ENCODE data around the gene NUDT19. TPM values are rescaled to one million over a fixed set of nuclear protein-coding genes. Genes with fewer than 3 reads are reported as not detected.
A peak's percentile ranks its signal among the peaks of the same experiment; 100 is the strongest.

The NUDT19 gene
- total RNA-seq, 1 experiment from 2014 or later: 33.4 TPM

GRCh38 chr19:32672841-32673240 is 18.8 kb upstream of the NUDT19 start:
- Mint-ChIP-seq H3K4me1 (ENCODE audit: insufficient read depth, unreplicated experiment) (peaks cover 11% of the 10 kb centered on the region), H3K36me3 (ENCODE audit: insufficient read depth, unreplicated experiment) (no peaks in the 10 kb centered on the region), H3K9me3 (ENCODE audit: unreplicated experiment) (no peaks in the 10 kb centered on the region), H3K27me3 (ENCODE audit: insufficient read depth, unreplicated experiment) (no peaks in the 10 kb centered on the region), H3K27ac (ENCODE audit: low read depth, unreplicated experiment) (no peak overlapping the region), H3K4me3 (ENCODE audit: unreplicated experiment) (peak overlapping the region; percentile 84)
- DNase-seq (ENCODE audit: unreplicated experiment): no peak
- no TSS peak for BruUV-seq (replicated peaks)
- intact Hi-C loops (cut with micrococcal nuclease): no loop called here
- ChIA-PET POLR2A (interaction anchor here (0.6 to 1.9 kb wide), 3 partner anchors 19 to 71 kb away, joined by 3 to 6 read pairs (median 5); partner anchors contain the start of gene NUDT19), CTCF (no interaction called here)
- TF ChIP-seq CTCF (IDR thresholded peaks at IDR 0.05; ENCODE audit: unreplicated experiment): no peak

GRCh38 chr19:32673573-32673972 is 18.0 kb upstream of the NUDT19 start:
- Mint-ChIP-seq H3K36me3 (ENCODE audit: insufficient read depth, unreplicated experiment) (no peaks in the 10 kb centered on the region), H3K27ac (ENCODE audit: low read depth, unreplicated experiment) (no peak overlapping the region), H3K9me3 (ENCODE audit: unreplicated experiment) (no peaks in the 10 kb centered on the region), H3K4me3 (ENCODE audit: unreplicated experiment) (peak overlapping the region; percentile 84), H3K4me1 (ENCODE audit: insufficient read depth, unreplicated experiment) (peaks cover 11% of the 10 kb centered on the region), H3K27me3 (ENCODE audit: insufficient read depth, unreplicated experiment) (no peaks in the 10 kb centered on the region)
- POLR2A ChIA-PET: interaction anchor here (0.6 to 1.9 kb wide), 4 partner anchors 15 to 92 kb away, joined by 3 to 6 read pairs (median 4); partner anchors contain the start of gene NUDT19
- CTCF ChIA-PET: interaction anchor here (0.6 to 1.0 kb wide), 5 partner anchors 12 to 334 kb away, joined by 3 to 4 read pairs (median 3); no protein-coding TSS in a partner anchor
- no peak for TF ChIP-seq CTCF (IDR thresholded peaks at IDR 0.05; ENCODE audit: unreplicated experiment)
- intact Hi-C loops (cut with micrococcal nuclease): no loop called here
- no peak for DNase-seq (ENCODE audit: unreplicated experiment)
- BruUV-seq (replicated peaks): no TSS peak

- no peaks in the 10 kb centered on the region for H3K36me3 Mint-ChIP-seq (ENCODE audit: insufficient read depth, unreplicated experiment)
- peaks cover 11% of the 10 kb centered on the region for H3K4me1 Mint-ChIP-seq (ENCODE audit: insufficient read depth, unreplicated experiment)
- intact Hi-C loops (cut with micrococcal nuclease): loop anchor here (2.0 kb wide), 1 partner anchor 16 kb away; the partner anchor contains the start of gene NUDT19
- ChIA-PET POLR2A (interaction anchor here (0.6 to 3.3 kb wide), 7 partner anchors 8 to 704 kb away, joined by 3 to 24 read pairs (median 4); partner anchors contain the start of gene NUDT19), CTCF (interaction anchor here (0.5 to 1.0 kb wide), 6 partner anchors 13 to 334 kb away, joined by 3 to 4 read pairs (median 3); no protein-coding TSS in a partner anchor)
- H3K4me3 Mint-ChIP-seq (ENCODE audit: unreplicated experiment): peak overlapping the region; percentile 84
- H3K9me3 Mint-ChIP-seq (ENCODE audit: unreplicated experiment): no peaks in the 10 kb centered on the region
- no peaks in the 10 kb centered on the region for H3K27me3 Mint-ChIP-seq (ENCODE audit: insufficient read depth, unreplicated experiment)
- DNase-seq (ENCODE audit: unreplicated experiment): peak; percentile 11
- TF ChIP-seq CTCF (IDR thresholded peaks at IDR 0.05; ENCODE audit: unreplicated experiment): no peak
- H3K27ac Mint-ChIP-seq (ENCODE audit: low read depth, unreplicated experiment): peak overlapping the region; percentile 67
- BruUV-seq (replicated peaks): TSS peak; percentile 32
Observed at GRCh38 chr19:32674153-32674930, 17.3 kb upstream of the NUDT19 start.

Data from MCF 10A (cell line).